Measurements from ENCODE around the gene PPP4C.
"Not testable (repeated sequence)": the region's sequence is repeated elsewhere in the genome, so short reads cannot be mapped to it uniquely, and the experiment has no call there.

Gene PPP4C

DNA sequence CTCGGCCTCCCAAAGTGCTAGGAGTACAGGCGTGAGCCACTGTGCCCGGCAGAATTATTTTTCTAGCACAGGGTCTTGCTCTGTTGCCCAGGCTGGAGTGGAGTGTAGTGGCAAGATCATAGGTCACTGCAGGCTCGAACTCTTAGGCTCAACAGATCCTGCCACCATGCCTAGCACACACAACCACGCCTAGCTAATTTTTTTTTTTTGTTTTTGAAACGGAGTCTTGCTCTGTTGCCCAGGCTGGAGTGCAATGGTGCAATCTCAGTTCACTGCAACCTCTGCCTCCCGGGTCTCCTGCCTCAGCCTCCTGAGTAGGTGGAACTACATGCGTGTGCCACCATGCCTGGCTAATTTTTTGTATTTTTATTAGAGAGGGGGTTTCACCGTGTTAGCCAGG, 49.9 kb downstream of the PPP4C start:
- DNase-seq (ENCODE audit: low read depth) = not testable (repeated sequence)

DNA sequence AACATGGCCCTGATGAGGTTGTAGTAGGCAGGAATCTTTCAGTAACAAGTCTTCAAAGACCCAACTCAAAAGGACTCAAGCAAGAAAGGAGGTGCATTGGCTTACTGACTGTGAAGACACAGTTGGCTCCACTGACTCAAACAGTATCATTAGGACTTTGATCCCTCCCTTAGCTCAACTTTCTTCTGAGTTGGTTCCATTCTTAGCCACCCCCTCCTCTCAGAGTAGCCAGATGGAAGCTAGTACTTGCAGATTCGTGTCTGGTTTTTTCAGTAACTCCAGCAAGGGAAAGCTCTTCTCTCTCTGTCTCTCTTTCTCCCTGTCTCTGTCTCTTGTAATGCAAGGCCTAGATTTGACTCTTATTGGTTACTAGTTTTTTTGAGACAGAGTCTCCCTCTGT, 52.2 kb downstream of the PPP4C start:
- no peak for DNase-seq (ENCODE audit: low read depth)

DNA sequence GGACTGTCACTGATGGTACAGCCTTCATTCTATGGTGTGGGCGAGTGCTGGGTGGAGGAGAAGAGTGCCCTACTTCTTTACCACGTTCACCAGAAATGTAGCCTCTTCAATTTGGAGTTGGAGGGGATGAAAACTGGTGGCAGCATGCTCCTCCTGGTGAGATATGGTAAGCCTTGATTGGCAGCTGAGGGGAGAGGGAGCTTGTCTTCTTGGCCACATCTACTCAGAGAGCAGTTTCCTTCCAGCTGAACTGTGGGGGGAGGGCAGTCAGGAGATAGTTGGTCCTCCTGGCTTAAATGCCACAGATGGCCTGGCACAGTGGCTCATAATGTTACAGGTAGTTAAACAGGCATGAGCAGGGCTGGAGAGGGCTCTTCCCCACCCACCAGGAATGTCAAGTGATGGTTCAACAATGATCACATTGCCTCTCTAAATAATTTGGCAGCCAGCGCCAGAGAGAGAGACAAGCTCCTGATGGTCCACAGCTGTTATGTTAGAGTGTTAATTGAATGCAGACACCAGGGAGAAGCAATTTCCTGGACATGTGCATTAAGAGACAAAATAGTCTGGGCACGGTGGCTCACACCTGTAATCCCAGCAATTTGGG, 56.2 kb downstream of the PPP4C start:
- DNase-seq (ENCODE audit: low read depth) = no peak

DNA sequence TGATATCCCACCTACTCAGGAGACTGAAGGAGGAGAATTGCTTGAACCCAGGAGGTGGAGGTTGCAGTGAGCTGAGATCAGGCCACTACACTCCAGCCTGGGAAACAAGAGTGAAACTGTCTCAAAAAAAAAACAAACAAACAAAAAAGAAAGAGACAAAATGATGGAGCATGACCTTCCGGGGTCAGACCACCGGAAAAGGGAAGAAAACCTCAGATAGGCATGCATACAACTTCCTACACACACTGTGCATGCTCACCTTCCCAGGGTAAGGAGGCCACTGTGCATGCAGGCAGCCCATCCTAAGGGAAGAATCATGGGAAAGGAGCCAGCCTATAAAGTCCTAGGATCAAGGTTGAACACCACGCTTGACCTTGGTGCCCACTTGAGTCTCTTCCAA, 56.8 kb downstream of the PPP4C start:
- DNase-seq (ENCODE audit: low read depth) = no peak

All from activated T-cell treated with anti-CD3 and anti-CD28 coated beads for 48 hours (primary cell).